Small intestine (tissue), 16 donors: ENCODE results near the gene GPX3. TPM values are rescaled to one million over a fixed set of nuclear protein-coding genes. Genes with fewer than 3 reads are reported as not detected.

Source experiments
- DNase-seq, 2 donors: peaks; one replicate each; pipeline versions ENCODE4 v3.0.0 to v3.0.0-alpha.2; 2013
- FAIRE-seq: peaks from 2 replicates; lab custom pipeline; 2012; peaks lifted over from hg19 to GRCh38; lab: Jason Lieb, UNC
- H3K27ac ChIP-seq, 3 donors: one replicate each; pipeline ENCODE4 v1.5.1; 2013; ENCODE audit warnings: low read length in 2 of 3, mild to moderate bottlenecking in 2 of 3, control low read depth in 1 of 3, inconsistent platforms in 1 of 3, low read depth in 1 of 3, moderate library complexity in 1 of 3
- H3K27me3 ChIP-seq, 3 donors: one replicate each; pipeline ENCODE4 v1.6.1; 2013; ENCODE audit warnings: low read length in 3 of 3, inconsistent platforms in 1 of 3; ENCODE audit not compliant: control insufficient read depth in 3 of 3, insufficient read depth in 3 of 3
- H3K36me3 ChIP-seq, 3 donors: one replicate each; pipeline ENCODE4 v1.6.1; 2013; ENCODE audit warnings: low read length in 3 of 3, inconsistent platforms in 1 of 3, low read depth in 1 of 3, mild to moderate bottlenecking in 1 of 3, moderate library complexity in 1 of 3; ENCODE audit not compliant: control insufficient read depth in 3 of 3, insufficient read depth in 2 of 3
- H3K4me1 ChIP-seq, 3 donors: one replicate each; pipeline ENCODE4 v1.6.1; 2013; ENCODE audit warnings: low read length in 2 of 3, inconsistent platforms in 1 of 3, low read depth in 1 of 3, mild to moderate bottlenecking in 1 of 3, moderate library complexity in 1 of 3; ENCODE audit not compliant: control insufficient read depth in 3 of 3, insufficient read depth in 2 of 3
- H3K4me3 ChIP-seq, 3 donors: one replicate each; pipeline ENCODE4 v1.5.1; 2013; ENCODE audit warnings: low read length in 3 of 3, control low read depth in 1 of 3, inconsistent platforms in 1 of 3, low read depth in 1 of 3, mild to moderate bottlenecking in 1 of 3, moderate library complexity in 1 of 3
- H3K9me3 ChIP-seq, 2 donors: one replicate each; pipeline ENCODE4 v1.6.1; 2013; ENCODE audit warnings: low read depth in 1 of 2, low read length in 1 of 2; ENCODE audit not compliant: control insufficient read depth in 2 of 2, insufficient read depth in 1 of 2
- WGBS, 3 donors: extraction: QIAGEN DNeasy Blood & Tissue Kit; methylation state at CpG; one replicate each; pipeline ENCODE4 v1.1.7; 2013; 5-methylcytosine and 5-hydroxymethylcytosine counted together
- long read RNA-seq, 10 donors: transcript quantifications; one replicate each; lab custom pipeline, GENCODE V29; 2026
- polyA plus RNA-seq, 4 donors: library from polyadenylated mRNA; stranded (reverse) in 3 of 4; unstranded in 1 of 4; fragments of 200-250 nt in 3 of 4; fragments of 120-200 nt in 1 of 4; gene quantifications; one replicate each; pipeline versions ENCODE4 v1.2.1 to v1.2.3, GENCODE V29; 2013
- donor health status: healthy with polysubstance abuse.
- donor health status: control.
- donor health status: control.
- donor health status: Bipolar disorder and iron deficiency.
- donor health status: healthy.

GPX3 gene
- 1,000 to 10,000 TPM in 1 of 4 donors, 100 to 1,000 TPM in 1, 10 to 100 TPM in 2; 19.9 to 1,014 (median 112) TPM for polyA plus RNA-seq
- long read RNA-seq, donor 1, transcript GPX3-201 (5 exons, 1,636 nt): major isoform, 25 of 27 reads
- long read RNA-seq, donor 1, partial matches to known transcripts: 0 of 27 reads
- long read RNA-seq, donor 1, other reads (novel, unspliced or antisense): 0 of 27 reads
- long read RNA-seq, donor 2, transcript GPX3-201 (5 exons, 1,636 nt): major isoform, 8 of 8 reads
- long read RNA-seq, donor 2, partial matches to known transcripts: 0 of 8 reads
- long read RNA-seq, donor 2, other reads (novel, unspliced or antisense): 0 of 8 reads
- long read RNA-seq, donor 3, transcript GPX3-201 (5 exons, 1,636 nt): major isoform, 8 of 8 reads
- long read RNA-seq, donor 3, partial matches to known transcripts: 0 of 8 reads
- long read RNA-seq, donor 3, other reads (novel, unspliced or antisense): 0 of 8 reads
- long read RNA-seq, donor 4: 0 reads
- long read RNA-seq, donor 5, transcript GPX3-201 (5 exons, 1,636 nt): major isoform, 6 of 6 reads
- long read RNA-seq, donor 5, partial matches to known transcripts: 0 of 6 reads
- long read RNA-seq, donor 5, other reads (novel, unspliced or antisense): 0 of 6 reads
- long read RNA-seq, donor 6, transcript GPX3-201 (5 exons, 1,636 nt): major isoform, 15 of 15 reads
- long read RNA-seq, donor 6, partial matches to known transcripts: 0 of 15 reads
- long read RNA-seq, donor 6, other reads (novel, unspliced or antisense): 0 of 15 reads
- long read RNA-seq, donor 7, transcript GPX3-201 (5 exons, 1,636 nt): major isoform, 27 of 27 reads
- long read RNA-seq, donor 7, partial matches to known transcripts: 0 of 27 reads
- long read RNA-seq, donor 7, other reads (novel, unspliced or antisense): 0 of 27 reads
- long read RNA-seq, donor 8: 0 reads
- long read RNA-seq, donor 9, partial matches to known transcripts: 0 of 3 reads
- long read RNA-seq, donor 9, other reads (novel, unspliced or antisense): 0 of 3 reads
- long read RNA-seq, donor 10, transcript GPX3-201 (5 exons, 1,636 nt): major isoform, 13 of 13 reads
- long read RNA-seq, donor 10, partial matches to known transcripts: 0 of 13 reads
- long read RNA-seq, donor 10, other reads (novel, unspliced or antisense): 0 of 13 reads

DNA sequence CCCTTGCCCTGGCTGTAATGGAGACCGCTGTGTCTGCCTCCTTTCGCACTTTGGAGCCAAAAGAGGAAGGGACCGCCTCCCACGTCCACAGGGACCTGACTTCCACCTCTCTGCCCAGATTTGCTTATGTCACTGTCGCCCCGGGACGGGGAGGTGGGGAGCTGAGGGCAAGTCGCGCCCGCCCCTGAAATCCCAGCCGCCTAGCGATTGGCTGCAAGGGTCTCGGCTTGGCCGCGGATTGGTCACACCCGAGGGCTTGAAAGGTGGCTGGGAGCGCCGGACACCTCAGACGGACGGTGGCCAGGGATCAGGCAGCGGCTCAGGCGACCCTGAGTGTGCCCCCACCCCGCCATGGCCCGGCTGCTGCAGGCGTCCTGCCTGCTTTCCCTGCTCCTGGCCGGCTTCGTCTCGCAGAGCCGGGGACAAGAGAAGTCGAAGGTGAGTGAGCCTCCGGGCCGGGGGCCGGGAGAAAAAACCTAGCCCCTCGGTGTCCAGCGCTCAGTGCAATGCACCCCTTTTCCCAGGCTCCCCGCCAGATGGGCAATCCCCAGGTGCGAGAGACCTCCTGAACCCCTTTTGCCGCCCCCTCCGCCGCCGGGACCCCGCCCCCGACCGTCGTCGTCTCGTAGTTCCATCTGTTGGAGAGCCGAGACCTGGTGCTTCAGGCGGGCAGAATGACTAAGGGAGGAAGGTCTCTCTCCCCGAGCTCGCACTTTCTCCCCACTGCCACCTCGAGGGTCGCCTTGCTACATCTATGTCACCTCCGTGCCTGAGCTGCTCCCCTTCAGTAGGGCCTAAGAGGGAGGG, at the start of gene GPX3:
Gene GPX3, plus strand, starts transcription at position 288 of the 807 bp plus-strand sequence. Its CDS starts 64 bp downstream, at position 352.
- Histone ChIP-seq H3K27ac (peak within 1 kb of the TSS in 1 of 3 donors; percentile 75), H3K4me3 (peak within 1 kb of the TSS; percentile 34 to 56 (median 37)), H3K36me3 (peaks cover 0 to 3% (median 0%) of the 10 kb centered on the region in 3 donors), H3K27me3 (no peaks in the 10 kb centered on the region), H3K4me1 (peaks cover 0 to 6% (median 4%) of the 10 kb centered on the region in 3 donors), H3K9me3 (no peaks in the 10 kb centered on the region)
- 2 to 3% (median 3%) methylated on average over 35 to 54 of the region's 54 CpGs for WGBS, 3 donors
- DNase-seq (peak; percentile 66 to 83), FAIRE-seq (no peak)

DNA sequence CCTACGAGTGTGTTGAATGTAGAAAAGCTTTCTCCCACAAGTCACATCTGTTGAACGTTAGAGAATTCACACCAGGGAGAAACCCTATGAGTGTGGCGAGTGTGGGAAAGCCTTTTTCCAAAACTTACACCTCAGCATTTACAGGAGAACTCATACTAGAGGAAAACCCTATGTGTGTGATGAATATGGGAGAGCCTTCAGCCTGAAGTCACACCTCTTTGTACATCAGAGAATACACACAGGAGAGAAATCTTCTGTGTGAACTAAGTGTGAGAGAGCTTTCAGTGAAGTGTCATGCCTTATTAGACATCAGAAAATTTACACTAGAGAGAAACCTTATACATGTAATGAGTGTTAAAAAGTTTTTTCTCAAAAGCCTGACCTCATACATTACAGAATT, 41.8 kb upstream of the GPX3 start:
- FAIRE-seq (no peak), DNase-seq (no peak)
- H3K9me3 ChIP-seq: peaks cover 0 to 4% of the 10 kb centered on the region in 2 donors
- H3K27ac ChIP-seq: no peak overlapping the region
- H3K36me3 ChIP-seq: no peaks in the 10 kb centered on the region
- H3K27me3 ChIP-seq: peaks cover 0 to 2% (median 0%) of the 10 kb centered on the region in 3 donors
- no peaks in the 10 kb centered on the region for H3K4me1 ChIP-seq
- H3K4me3 ChIP-seq: no peak overlapping the region
- 59 to 64% (median 63%) methylated on average over 3 of the region's 3 CpGs for WGBS, 3 donors

DNA sequence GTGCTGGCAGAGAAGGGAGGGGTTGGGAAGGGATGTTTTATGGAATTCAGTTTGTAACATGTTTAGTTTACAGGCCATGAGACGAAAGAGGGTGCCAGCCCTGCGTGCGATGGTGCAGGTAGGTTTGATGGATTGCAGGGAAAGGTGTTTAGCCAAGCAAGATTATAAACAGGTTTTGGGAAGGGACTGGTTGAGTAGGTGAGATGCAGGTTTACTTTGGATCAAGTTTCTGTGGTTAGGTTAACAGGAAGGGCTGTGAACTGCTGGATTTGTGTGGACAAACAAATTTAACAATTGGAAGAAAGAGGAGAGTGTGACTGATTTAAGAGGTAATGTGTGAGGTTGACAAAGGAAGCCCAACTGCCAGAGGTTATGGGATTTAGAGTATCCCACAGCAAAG, 32.6 kb upstream of the GPX3 start:
- no peak overlapping the region for H3K4me3 ChIP-seq
- no peaks in the 10 kb centered on the region for H3K36me3 ChIP-seq
- H3K9me3 ChIP-seq: peaks cover 0 to 3% of the 10 kb centered on the region in 2 donors
- H3K4me1 ChIP-seq: no peaks in the 10 kb centered on the region
- H3K27ac ChIP-seq: no peak overlapping the region
- no peak for FAIRE-seq
- no peak for DNase-seq
- H3K27me3 ChIP-seq: no peaks in the 10 kb centered on the region
- WGBS, 3 donors: 61 to 64% (median 63%) methylated on average over 3 of the region's 3 CpGs

GRCh38 chr5:150989695-150990094, 30.7 kb upstream of the GPX3 start:
- H3K27me3 ChIP-seq: no peaks in the 10 kb centered on the region
- no peak for DNase-seq
- H3K36me3 ChIP-seq: no peaks in the 10 kb centered on the region
- 74 to 87% (median 82%) methylated on average over 3 of the region's 3 CpGs for WGBS, 3 donors
- FAIRE-seq: no peak
- no peak overlapping the region for H3K4me3 ChIP-seq
- H3K9me3 ChIP-seq: peaks cover 0 to 3% of the 10 kb centered on the region in 2 donors
- H3K27ac ChIP-seq: no peak overlapping the region
- H3K4me1 ChIP-seq: no peaks in the 10 kb centered on the region

GRCh38 chr5:150992705-150993104, 27.7 kb upstream of the GPX3 start:
- Histone ChIP-seq H3K9me3 (peaks cover 0 to 3% of the 10 kb centered on the region in 2 donors), H3K4me1 (no peaks in the 10 kb centered on the region), H3K4me3 (no peak overlapping the region), H3K27ac (no peak overlapping the region), H3K36me3 (no peaks in the 10 kb centered on the region), H3K27me3 (no peaks in the 10 kb centered on the region)
- FAIRE-seq: no peak
- 95 to 97% (median 96%) methylated on average over 6 of the region's 6 CpGs for WGBS, 3 donors
- DNase-seq: no peak

DNA sequence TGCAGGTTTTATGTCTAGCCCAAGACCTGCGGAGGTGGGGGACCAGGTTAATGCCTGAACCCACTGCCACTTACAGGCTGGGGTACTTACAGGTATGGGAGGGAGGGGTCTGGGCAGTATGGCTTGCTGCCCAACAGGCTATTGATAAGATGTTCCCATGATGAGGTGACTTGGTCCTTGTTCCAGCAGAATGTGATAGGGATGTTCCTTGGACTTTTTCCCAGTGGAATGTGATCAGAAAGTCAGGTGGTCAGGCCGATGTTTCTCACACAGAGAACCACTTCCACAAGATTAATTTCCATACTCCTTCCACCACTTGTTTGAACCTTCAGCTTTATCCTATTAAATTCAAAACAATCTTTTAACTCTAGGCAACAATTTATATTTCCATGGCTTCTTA, 27.0 kb upstream of the GPX3 start:
- H3K4me1 ChIP-seq: no peaks in the 10 kb centered on the region
- no peaks in the 10 kb centered on the region for H3K36me3 ChIP-seq
- H3K9me3 ChIP-seq: peaks cover 0 to 3% of the 10 kb centered on the region in 2 donors
- FAIRE-seq (no peak), DNase-seq (no peak)
- 82 to 93% (median 82%) methylated on average over 2 of the region's 2 CpGs for WGBS, 3 donors
- H3K27ac ChIP-seq: no peak overlapping the region
- no peak overlapping the region for H3K4me3 ChIP-seq
- no peaks in the 10 kb centered on the region for H3K27me3 ChIP-seq

DNA sequence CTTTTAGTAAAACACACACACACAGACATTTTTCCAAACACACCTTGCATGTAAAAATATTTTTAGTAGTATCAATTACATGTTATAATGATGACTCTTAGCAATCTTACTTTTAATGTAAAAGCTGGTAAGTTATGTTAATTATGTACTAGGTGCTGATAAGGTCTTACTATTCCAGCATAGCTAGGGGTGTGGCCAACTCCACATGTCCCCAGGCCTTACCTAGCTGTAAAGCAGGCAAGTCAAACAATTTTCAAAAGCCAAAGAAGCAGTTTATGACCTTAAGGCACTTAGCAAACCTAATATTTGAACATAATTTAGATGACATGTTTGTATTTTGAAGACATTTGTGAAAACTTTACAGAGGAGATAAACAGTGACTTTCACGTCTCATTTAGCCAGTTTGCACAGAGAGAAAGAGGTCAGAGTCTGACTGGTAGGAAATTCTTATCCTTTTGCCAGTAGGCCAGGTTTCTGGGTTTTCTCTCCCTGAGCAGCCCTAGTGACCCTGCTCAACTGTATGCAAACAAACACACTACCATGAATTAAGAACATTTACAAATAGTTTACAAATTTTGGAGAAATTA, 26.5 kb upstream of the GPX3 start:
- FAIRE-seq: no peak

More for the DNA sequence above, 26.5 kb upstream of the GPX3 start:
- WGBS, 3 donors: 12 to 60% (median 30%) methylated on average over 1 of the region's 1 CpG
- no peak overlapping the region for H3K27ac ChIP-seq
- no peaks in the 10 kb centered on the region for H3K4me1 ChIP-seq
- peak in 1 of 2 donors; percentile 25 for DNase-seq
- no peak overlapping the region for H3K4me3 ChIP-seq
- H3K36me3 ChIP-seq: no peaks in the 10 kb centered on the region
- H3K9me3 ChIP-seq: peaks cover 0 to 3% of the 10 kb centered on the region in 2 donors
- no peaks in the 10 kb centered on the region for H3K27me3 ChIP-seq
